AG04449 (cell line): ENCODE data around the gene TCP11L2.
"Not testable (repeated sequence)": the region's sequence is repeated elsewhere in the genome, so short reads cannot be mapped to it uniquely, and the experiment has no call there.

Experiments
- CTCF ChIA-PET: fragments of 350-600 bp; formaldehyde crosslinking; extraction: SDS; loops from one replicate; lab custom pipeline; 2021; ENCODE audit warnings: antibody characterized with exemption; lab: Yijun Ruan, JAX
- POLR2A ChIA-PET: fragments of 400-600, 350-600 bp; formaldehyde crosslinking; extraction: SDS; loops from one replicate; lab custom pipeline; 2020; ENCODE audit warnings: antibody characterized with exemption, inconsistent platforms; lab: Yijun Ruan, JAX
- DNase-seq: peaks from one replicate; pipeline ENCODE4 v3.0.0-alpha.2; 2010; ENCODE audit warnings: low read depth, low spot score
- H3K4me3 ChIP-seq: 2 replicates; pipeline ENCODE4 v1.5.1; 2011; ENCODE audit warnings: low read depth, mild to moderate bottlenecking, control low read depth, low read length
- CTCF ChIP-seq: IDR thresholded peaks from one replicate; pipeline ENCODE4 v1.5.1; 2011; ENCODE audit warnings: mild to moderate bottlenecking, moderate library complexity, low read length, control low read depth, inconsistent platforms; ENCODE audit not compliant: insufficient read depth; ENCODE audit errors: missing control alignments

The TCP11L2 gene

GRCh38 chr12:106362971-106363370, 60.4 kb downstream of the TCP11L2 start:
- POLR2A ChIA-PET, result no interaction called here
- no peak for TF ChIP-seq CTCF
- no peak overlapping the region for H3K4me3 ChIP-seq
- CTCF ChIA-PET, result interaction anchor here (2.2 kb wide), 1 partner anchor 557 kb away, joined by 6 read pairs; no protein-coding TSS in a partner anchor
- no peak for DNase-seq

GRCh38 chr12:106364261-106364660, 61.7 kb downstream of the TCP11L2 start:
- POLR2A ChIA-PET, result no interaction called here
- TF ChIP-seq CTCF, result no peak
- DNase-seq, result no peak
- no peak overlapping the region for H3K4me3 ChIP-seq
- CTCF ChIA-PET, result interaction anchor here (2.2 kb wide), 1 partner anchor 555 kb away, joined by 6 read pairs; no protein-coding TSS in a partner anchor

- POLR2A ChIA-PET, result no interaction called here
- H3K4me3 ChIP-seq, result no peak overlapping the region
- CTCF ChIA-PET, result interaction anchor here (0.8 to 4.8 kb wide), 6 partner anchors 8 to 472 kb away, joined by 3 to 39 read pairs (median 4); partner anchors contain the start of gene POLR3B
- no peak for TF ChIP-seq CTCF
- no peak for DNase-seq
Observed at GRCh38 chr12:106369624-106370346, 67.3 kb downstream of the TCP11L2 start.

- H3K4me3 ChIP-seq, result no peak overlapping the region
- POLR2A ChIA-PET, result no interaction called here
- DNase-seq, result no peak
- CTCF ChIA-PET, result interaction anchor here (1.2 to 11.1 kb wide), 7 partner anchors 8 to 540 kb away, joined by 3 to 118 read pairs (median 8); partner anchors contain the start of gene POLR3B
- TF ChIP-seq CTCF, result no peak
Observed at GRCh38 chr12:106378788-106379187, 76.3 kb downstream of the TCP11L2 start.

- TF ChIP-seq CTCF, result no peak
- ChIA-PET CTCF (interaction anchor here (1.1 to 11.1 kb wide), 4 partner anchors 23 to 538 kb away, joined by 3 to 118 read pairs (median 6); partner anchors contain the start of gene POLR3B), POLR2A (interaction anchor here (0.6 kb wide), 1 partner anchor 9 kb away, joined by 3 read pairs; no protein-coding TSS in a partner anchor)
- DNase-seq, result no peak
- H3K4me3 ChIP-seq, result no peak overlapping the region
Observed at GRCh38 chr12:106380954-106381353, 78.4 kb downstream of the TCP11L2 start.

- CTCF ChIA-PET, result interaction anchor here (1.0 to 11.1 kb wide), 2 partner anchors 9 to 537 kb away, joined by 3 to 118 read pairs; no protein-coding TSS in a partner anchor
- POLR2A ChIA-PET, H3K4me3 ChIP-seq, DNase-seq: not testable (repeated sequence)
Observed at GRCh38 chr12:106381866-106382265, 79.3 kb downstream of the TCP11L2 start.
